NCI-H510A treated with DMSO at 0.1 percent for 48 hours (cell line): Measurements from ENCODE around the gene RALGPS1.

ENCODE experiments used
- DNase-seq: peaks from one replicate; lab custom pipeline; 2025; lab: John Stamatoyannopoulos, UW

RALGPS1 gene

GRCh38 chr9:127053960-127054359 lies 139.4 kb downstream of the RALGPS1 start:
- DNase-seq: no peak

DNA sequence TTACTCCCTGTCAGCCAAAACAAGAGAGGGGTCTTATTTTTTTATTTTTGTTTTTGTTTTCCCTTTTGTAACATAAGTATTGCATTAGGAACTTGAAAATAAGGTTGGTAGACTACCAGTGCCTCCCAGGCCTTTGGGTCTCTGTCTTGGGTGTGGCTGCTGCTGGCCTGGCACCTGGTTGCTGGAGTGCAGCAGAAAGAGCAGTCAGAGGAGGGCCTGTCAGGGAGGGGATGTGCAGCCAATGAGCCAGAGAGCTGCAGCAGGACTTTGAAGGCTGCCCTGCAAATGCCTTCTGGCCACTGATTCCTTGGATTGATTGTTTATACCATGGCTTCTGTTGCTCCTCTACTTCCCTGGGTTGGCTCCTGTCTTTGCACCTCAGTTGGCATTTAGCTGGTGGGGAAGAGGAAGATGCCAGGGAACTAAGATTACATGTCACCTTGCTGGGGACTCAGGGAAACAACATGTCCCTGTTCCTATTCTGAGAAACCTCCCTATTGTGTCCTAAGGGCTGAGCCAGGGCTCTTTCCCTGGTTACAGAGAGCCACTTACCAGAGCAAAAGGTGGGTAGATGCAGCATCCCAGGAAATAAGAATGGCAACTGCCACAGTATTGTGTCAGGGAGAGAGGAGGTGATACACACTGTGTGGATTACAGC lies 141.3 kb downstream of the RALGPS1 start:
- DNase-seq: no peak

DNA sequence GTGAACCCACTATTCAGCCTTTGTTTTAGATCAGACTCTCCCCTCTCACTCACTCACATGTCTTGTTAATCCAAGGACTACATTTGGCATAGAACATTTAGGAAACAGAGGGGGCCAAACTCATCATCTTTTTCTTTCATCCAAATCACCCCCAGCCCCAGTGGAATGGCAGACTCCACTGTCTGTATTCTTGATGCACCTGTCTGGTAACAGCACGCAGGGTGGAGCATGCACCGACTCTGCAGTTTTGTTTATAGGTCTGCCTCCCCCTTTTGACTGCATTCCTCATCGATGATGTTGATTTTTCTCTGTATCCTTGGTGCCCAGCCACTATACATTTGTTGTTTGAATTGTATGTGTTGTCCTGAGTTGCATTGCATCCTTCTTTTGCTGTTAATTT lies 141.9 kb downstream of the RALGPS1 start:
- no peak for DNase-seq

- DNase-seq: no peak
Measured at GRCh38 chr9:127058011-127058644, 143.5 kb downstream of the RALGPS1 start.

DNA sequence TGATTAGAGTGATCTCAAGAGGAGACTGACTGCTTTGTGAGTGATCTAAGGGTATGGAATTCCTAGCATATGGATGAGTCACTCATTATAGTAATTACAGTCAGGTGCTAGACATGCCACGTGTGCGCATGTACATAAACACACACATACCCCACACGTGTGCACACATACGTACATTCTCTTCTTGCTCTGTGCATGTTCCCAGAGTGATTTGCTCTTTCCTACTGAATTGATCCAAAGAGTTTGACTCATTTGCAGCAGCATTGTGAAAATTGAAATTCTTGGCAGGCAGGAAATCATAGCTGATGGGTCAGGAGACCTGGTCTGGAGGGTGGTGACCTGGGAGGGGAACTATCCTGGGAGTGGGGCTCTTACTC lies 144.1 kb downstream of the RALGPS1 start:
- no peak for DNase-seq

DNA sequence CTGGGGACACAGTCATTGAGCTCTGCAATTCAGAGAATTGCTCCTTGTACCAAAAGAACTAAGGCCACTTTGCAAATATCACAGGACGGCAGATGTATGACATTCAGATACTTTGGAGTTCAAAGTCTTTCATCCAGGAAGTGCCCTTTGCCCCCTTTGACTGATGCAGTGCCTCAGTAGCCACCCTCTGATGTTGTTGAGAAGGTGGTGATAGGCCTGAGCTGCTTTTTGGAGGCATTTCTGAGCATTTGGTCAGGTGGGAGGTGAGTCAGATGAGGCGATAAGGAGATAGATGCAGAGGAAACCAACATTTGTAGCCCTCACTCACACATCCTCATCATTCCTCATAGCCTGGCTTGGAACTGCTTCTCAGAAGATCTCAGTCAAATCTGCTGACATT lies 144.4 kb downstream of the RALGPS1 start:
- DNase-seq: no peak

- DNase-seq: no peak
Measured at GRCh38 chr9:127059765-127060361, 145.3 kb downstream of the RALGPS1 start.

GRCh38 chr9:127061411-127061810 lies 146.8 kb downstream of the RALGPS1 start:
- no peak for DNase-seq

DNA sequence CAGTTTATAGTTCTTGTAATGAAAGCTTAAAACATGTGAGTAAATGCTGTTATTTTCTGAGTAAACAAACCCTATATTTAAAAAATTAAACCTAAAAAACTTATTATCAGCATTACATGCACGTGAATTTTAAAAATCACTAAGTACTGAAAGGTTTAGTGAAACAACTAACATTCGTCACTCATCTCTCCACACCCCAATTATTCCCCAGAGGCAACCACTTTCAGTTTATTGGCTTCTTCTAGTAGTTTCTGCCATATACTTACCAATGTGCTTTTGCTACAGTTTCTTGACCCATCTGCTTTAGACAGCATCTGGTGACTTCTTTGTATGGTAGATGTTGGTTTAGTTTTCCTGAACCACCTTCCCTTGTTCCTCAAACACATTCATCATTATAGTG lies 149.8 kb downstream of the RALGPS1 start:
- DNase-seq: no peak

DNA sequence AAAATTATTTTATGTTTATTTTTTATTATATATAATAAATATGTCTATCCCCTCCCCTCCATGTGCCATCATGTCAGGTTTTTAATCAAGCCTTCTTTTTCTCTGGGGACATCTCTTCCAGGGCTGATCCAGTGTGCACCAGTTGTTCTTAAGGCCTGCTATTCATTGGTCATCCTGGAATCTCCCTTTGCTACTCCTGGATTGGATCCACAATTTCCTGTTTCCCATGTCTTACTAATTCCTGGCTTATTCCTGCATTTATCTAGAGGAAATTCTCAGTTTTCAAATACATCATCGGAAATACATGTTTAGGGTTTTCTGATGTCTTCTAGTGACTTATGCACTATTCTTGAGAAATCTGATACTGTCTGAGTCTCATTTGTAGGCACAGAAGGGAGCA lies 151.0 kb downstream of the RALGPS1 start:
- DNase-seq: no peak

DNA sequence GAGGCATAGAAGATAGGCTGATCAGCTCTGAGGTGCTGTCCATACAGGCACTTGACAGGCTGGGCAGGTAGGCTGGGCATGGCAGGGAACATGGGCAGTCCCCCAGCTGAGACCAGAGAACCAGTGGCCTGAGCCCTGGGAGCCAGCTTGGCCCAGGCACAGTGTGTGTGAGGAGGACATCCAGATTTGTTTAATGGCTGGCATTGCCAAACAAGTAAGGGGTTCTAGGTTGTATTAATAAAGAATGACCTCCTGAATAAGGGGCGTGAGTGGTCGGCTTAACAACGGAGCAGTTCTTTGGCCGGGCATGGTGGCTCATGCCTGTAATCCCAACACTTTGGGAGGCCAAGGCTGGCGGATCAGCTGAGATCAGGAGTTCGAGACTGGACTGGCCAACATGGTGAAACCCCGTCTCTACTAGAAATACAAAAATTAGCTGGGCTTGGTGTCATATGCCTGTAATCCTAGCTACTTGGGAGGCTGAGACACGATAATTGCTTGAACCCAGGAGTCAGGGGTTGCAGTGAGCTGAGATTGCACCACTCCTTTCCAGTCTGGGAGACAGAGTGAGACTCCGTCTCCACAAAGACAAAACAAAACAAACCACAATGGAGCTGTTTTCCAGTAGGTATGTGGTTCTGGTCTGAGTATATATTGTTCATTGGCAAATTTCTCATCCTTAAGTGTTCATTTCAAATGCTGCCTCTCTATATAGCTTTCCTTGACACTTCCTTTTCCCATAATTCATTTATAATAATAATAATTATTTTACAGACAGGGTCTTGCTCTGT lies 151.7 kb downstream of the RALGPS1 start:
- DNase-seq: no peak

- DNase-seq: no peak
Measured at GRCh38 chr9:127066851-127067136, 152.2 kb downstream of the RALGPS1 start.

DNA sequence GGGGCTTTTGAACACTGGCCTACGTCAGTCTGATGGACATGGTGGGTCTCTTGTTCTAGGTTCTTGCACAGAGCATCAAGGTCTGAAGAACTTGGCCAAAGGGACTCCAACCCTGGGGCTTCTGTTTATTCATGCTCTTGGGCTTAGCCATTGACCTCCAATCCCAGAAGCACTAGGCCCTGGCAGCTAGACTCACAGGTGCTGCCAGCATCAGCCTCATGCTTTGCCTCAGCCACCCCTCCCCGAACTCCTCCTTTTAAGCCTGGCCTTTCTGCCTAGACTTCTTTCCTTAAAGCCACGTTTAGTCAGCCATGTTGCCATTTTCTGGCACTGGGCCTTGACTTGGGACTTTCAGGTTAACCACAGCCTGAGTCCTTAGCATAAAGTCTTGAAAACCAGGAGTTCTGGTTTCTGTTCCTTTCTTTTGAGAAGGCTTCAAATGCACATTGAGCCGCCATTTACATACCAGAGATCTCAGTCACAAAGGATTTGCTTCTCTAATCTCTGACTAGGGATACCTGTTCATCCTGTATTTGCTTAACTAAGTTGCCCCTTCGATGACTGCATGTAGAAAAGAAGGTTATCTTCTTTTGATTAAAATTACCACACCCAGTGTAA lies 153.1 kb downstream of the RALGPS1 start:
- no peak for DNase-seq

GRCh38 chr9:127074561-127075548 lies 160.3 kb downstream of the RALGPS1 start:
- DNase-seq: no peak

DNA sequence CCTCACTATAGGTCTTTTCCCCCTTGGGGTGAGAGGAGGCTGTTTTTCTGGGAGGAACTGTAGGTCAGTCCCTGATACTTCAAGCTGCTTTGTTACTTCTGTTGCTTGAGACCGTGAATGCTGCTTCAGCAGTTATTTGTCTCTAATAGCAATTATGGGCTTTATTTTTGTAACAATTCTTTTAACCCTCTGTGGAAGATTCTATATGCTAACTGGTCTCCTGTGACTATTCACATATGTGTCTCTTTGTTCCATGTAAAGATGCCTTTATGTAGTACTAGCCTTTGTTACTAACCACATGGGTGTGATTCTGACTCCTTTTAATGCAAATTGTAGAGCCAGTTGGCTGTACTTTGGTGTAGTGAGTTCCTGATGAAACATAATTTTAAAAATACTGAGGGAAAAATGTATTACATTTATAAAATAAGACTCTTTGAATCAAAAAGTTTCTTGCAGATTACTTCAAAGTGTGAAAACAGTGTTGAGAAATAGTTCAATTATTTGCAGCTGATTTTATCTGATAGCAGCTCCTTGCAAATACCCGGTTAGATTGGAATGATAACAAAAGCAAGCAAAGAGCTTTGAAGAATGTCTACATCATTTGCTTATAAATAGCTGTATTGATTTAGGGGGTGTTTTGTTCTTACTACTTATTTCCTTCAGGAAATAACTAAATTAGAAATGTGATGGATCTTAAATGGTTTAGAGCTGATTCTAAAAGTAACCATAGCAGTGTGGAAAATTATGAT lies 161.2 kb downstream of the RALGPS1 start:
- no peak for DNase-seq

GRCh38 chr9:127076860-127077643 lies 162.5 kb downstream of the RALGPS1 start:
- no peak for DNase-seq

GRCh38 chr9:127077644-127077946 lies 163.0 kb downstream of the RALGPS1 start:
- no peak for DNase-seq

GRCh38 chr9:127078336-127078735 lies 163.8 kb downstream of the RALGPS1 start:
- DNase-seq: no peak

DNA sequence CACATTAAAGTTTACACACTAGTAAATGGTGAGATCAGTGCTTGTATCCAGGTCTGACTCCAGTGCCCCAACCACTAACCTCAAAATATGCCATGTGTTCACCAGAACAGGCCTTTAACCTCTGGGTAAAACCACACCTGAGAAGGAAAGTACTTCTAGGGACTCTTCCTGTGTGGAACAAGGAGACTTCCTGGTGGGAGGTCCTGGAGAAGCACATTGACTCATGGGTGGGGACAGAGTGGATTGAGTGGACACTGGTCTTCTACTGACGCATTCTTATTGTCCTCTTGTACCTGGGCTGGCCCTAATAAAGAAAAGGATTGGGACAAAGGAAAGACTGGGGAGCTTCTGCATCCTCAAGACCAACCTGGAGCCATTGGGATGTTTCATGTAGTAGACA lies 164.4 kb downstream of the RALGPS1 start:
- DNase-seq: no peak
